ENCODE results near the gene GPC1.
A peak's percentile ranks its signal among the peaks of the same experiment; 100 is the strongest.
"Not testable (repeated sequence)": the region's sequence is repeated elsewhere in the genome, so short reads cannot be mapped to it uniquely, and the experiment has no call there.

GPC1 gene, protein sequence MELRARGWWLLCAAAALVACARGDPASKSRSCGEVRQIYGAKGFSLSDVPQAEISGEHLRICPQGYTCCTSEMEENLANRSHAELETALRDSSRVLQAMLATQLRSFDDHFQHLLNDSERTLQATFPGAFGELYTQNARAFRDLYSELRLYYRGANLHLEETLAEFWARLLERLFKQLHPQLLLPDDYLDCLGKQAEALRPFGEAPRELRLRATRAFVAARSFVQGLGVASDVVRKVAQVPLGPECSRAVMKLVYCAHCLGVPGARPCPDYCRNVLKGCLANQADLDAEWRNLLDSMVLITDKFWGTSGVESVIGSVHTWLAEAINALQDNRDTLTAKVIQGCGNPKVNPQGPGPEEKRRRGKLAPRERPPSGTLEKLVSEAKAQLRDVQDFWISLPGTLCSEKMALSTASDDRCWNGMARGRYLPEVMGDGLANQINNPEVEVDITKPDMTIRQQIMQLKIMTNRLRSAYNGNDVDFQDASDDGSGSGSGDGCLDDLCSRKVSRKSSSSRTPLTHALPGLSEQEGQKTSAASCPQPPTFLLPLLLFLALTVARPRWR

DNA sequence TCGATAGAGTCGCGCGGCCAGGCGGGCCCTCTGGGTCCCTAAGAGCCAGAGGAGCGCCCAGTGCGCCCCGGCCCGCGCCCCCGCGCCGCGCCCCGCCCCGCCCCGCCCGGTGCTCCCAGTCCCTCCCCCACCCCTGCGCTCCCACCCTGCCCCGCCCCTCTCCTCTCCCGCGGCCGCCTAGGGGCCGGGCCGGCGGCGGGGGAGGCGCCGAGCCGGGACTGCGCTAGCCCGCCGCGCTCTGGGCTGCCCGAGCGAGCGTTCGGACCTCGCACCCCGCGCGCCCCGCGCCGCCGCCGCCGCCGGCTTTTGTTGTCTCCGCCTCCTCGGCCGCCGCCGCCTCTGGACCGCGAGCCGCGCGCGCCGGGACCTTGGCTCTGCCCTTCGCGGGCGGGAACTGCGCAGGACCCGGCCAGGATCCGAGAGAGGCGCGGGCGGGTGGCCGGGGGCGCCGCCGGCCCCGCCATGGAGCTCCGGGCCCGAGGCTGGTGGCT, at the start of gene GPC1:
Gene GPC1 (plus strand): TSS at position 207 of the 491 bp plus-strand sequence. CDS start 256 bp downstream, at position 463.
- no peaks in the 10 kb centered on the region for H3K36me3 ChIP-seq (ENCODE audit: insufficient read depth, low read length)
- no peaks in the 10 kb centered on the region for H3K9me3 ChIP-seq (ENCODE audit: control insufficient read depth, insufficient read depth, low read length)
- H3K4me1 ChIP-seq (ENCODE audit: insufficient read depth, low read length), result no peaks in the 10 kb centered on the region; the same call in 1 of the 2 replicates
- H3K9ac ChIP-seq (ENCODE audit: low read depth, low read length), result peak within 1 kb of the TSS; percentile 73

DNA sequence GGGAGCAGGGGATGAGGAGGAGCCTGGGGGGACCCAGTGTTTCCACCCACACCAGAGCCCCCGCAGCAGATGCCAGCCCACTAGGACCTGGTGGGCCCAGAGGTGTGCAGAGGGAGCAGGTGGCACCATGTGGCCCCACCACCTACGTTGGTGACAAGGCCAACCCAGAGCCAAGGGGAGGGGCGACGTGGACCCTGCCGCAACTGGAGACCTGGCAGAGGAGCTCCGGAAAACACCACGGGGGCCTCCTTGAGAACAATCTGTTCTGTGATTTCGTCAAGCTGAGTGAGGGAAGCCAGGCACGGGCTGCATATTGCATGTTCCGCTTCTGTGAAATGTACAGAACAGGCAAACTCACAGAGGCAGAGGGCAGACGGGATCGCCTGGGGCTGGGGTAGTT, 49.1 kb upstream of the GPC1 start:
- no peaks in the 10 kb centered on the region for H3K36me3 ChIP-seq (ENCODE audit: insufficient read depth, low read length)
- no peak overlapping the region for H3K9ac ChIP-seq (ENCODE audit: low read depth, low read length)
- H3K4me1 ChIP-seq (ENCODE audit: insufficient read depth, low read length), result no peaks in the 10 kb centered on the region; the same call in 1 of the 2 replicates
- H3K9me3 ChIP-seq (ENCODE audit: control insufficient read depth, insufficient read depth, low read length), result no peaks in the 10 kb centered on the region

DNA sequence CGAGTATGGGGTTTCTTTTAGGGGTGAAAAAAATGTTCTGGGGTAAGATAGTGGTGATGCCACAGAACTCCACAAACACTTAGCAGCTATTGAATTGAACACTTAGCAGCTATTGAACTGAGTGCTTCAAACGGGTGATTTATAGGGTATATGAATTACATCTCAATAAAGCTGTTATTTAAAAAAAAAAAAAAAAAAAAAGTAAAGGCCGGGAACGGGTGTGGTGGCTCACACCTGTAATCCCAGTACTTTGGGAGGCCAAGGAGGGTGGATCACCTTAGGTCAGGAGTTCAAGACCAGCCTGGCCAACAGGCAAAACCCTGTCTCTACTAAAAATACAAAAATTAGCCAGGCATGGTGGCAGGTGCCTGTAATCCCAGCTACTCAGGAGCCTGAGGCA, 48.7 kb upstream of the GPC1 start:
- H3K9me3 ChIP-seq (ENCODE audit: control insufficient read depth, insufficient read depth, low read length); H3K9ac ChIP-seq (ENCODE audit: low read depth, low read length); H3K36me3 ChIP-seq (ENCODE audit: insufficient read depth, low read length); H3K4me1 ChIP-seq (ENCODE audit: insufficient read depth, low read length): not testable (repeated sequence)

DNA sequence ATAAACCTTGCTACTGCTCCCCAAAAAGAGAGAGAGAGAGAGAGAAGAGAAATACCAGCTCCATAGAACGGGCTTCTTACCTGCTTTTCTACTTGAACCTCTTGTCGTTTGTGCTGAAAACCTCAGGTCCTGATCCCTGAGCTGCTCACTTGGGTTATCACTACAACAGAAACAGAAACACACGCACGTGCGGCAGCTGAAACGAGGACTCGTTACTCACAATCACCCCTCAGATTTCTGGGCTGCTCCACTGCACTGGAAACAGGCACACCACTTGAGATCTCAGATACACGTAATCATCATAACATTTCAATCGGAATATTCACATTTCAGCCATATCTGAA, 48.2 kb upstream of the GPC1 start:
- Histone ChIP-seq H3K4me1 (ENCODE audit: insufficient read depth, low read length) (peaks cover 2% of the 10 kb centered on the region; the same call in 1 of the 2 replicates), H3K9ac (ENCODE audit: low read depth, low read length) (no peak overlapping the region), H3K9me3 (ENCODE audit: control insufficient read depth, insufficient read depth, low read length) (no peaks in the 10 kb centered on the region), H3K36me3 (ENCODE audit: insufficient read depth, low read length) (no peaks in the 10 kb centered on the region)

DNA sequence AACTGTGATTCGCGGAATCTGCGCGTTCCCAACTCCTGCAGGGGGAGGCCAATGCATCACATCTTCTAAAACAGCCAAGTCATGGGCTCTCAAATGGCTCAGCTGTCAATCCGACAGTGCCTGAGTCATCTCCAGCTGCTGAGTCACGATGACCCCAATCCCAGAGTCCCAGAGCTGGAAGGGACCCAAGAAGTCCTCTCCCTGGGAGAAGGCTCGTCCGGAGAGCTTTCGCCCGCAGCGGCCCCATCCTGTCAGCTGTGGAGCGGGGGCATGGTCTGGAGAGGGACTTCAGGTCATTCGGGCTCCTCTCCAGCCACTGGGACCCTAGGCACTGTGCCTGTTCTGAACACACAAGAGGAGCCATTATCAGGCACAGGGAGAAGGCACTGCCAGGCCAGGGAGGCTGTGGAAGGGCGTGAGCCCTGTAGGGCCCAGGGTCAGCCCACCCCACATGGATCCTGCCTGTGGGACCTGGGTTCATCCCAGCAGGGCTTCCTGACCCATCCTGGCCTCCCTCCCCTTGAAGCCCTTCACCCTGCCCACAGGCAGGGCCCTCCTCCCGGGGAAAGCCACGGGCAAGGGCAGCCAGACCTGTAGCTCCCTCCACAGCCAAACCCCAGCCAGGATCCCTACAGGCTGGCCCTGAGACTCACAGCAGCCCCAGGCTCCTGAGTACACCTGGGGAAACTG, 47.6 kb upstream of the GPC1 start:
- Histone ChIP-seq H3K9me3 (ENCODE audit: control insufficient read depth, insufficient read depth, low read length) (no peaks in the 10 kb centered on the region), H3K4me1 (ENCODE audit: insufficient read depth, low read length) (peaks cover 7% of the 10 kb centered on the region; the same call in 1 of the 2 replicates), H3K9ac (ENCODE audit: low read depth, low read length) (no peak overlapping the region), H3K36me3 (ENCODE audit: insufficient read depth, low read length) (no peaks in the 10 kb centered on the region)

DNA sequence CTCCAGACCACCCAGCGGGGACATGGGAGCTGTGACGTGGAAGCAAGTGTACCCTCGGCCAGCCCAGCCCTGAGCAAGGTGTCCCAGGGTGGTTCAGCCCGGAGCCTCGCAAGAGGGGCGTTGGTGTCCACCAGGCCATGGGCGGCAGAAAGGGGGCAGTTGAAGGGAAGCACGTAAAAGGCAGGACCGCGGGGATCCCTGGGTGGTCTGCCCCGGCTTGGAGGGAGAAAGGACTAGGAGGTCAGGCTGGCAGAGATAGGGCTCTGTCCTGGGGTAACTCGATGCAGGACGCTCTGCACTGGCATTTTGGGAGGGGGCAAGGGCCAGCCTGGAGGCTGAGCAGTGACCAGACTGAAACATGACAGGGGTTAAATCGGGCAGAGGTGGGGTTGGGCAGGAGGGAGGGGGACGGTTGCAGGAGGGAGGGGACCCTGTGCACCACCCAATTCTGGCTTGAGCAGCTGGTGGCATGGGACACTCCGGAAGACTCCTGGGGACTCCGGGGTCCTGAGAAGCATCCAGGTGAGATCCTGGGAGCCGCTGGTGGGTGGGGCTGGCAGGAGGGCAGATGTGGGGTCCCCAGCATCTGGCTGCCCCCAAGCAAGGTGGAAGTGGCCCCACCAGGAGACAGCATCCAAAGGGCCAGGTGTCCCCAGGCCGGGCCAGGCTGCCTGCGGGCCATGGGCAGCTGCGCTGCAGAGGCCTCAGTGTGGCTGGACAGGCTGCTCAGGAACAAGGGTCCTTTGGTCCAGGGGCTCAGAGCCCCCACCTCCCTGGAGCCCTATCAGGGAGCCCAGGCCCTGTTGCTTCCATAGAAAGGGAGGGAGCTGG, 46.8 kb upstream of the GPC1 start:
- Histone ChIP-seq H3K36me3 (ENCODE audit: insufficient read depth, low read length) (no peaks in the 10 kb centered on the region), H3K9me3 (ENCODE audit: control insufficient read depth, insufficient read depth, low read length) (no peaks in the 10 kb centered on the region), H3K4me1 (ENCODE audit: insufficient read depth, low read length) (peaks cover 10% of the 10 kb centered on the region; the same call in 1 of the 2 replicates), H3K9ac (ENCODE audit: low read depth, low read length) (no peak overlapping the region)

DNA sequence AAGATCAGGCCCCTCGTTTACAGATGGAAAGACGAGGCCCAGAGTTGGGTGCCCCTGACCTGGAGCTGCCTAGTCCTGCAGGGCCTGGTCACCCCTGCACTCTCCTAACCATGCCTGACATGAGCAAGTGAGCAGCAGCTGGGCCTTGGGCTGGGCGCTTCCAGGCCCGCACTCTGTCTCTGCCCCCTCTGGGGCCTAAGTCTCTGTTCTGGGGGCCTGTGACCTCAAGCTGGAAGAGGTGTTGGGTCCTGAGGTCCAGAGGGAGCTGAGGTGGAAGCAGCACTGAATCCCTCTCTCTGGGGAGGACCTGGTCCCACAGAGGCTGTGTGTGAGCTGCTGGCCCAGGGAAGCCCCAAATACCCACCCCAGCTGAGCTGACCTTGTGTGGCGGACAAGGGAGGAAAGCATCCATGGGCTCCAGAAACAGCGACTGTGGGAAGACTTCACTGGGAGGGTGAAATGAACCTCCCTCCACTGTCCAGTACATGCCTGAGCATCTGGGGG, 46.1 kb upstream of the GPC1 start:
- H3K9me3 ChIP-seq (ENCODE audit: control insufficient read depth, insufficient read depth, low read length), result no peaks in the 10 kb centered on the region
- no peak overlapping the region for H3K9ac ChIP-seq (ENCODE audit: low read depth, low read length)
- H3K36me3 ChIP-seq (ENCODE audit: insufficient read depth, low read length), result no peaks in the 10 kb centered on the region
- H3K4me1 ChIP-seq (ENCODE audit: insufficient read depth, low read length), result peaks cover 10% of the 10 kb centered on the region; the same call in 1 of the 2 replicates

DNA sequence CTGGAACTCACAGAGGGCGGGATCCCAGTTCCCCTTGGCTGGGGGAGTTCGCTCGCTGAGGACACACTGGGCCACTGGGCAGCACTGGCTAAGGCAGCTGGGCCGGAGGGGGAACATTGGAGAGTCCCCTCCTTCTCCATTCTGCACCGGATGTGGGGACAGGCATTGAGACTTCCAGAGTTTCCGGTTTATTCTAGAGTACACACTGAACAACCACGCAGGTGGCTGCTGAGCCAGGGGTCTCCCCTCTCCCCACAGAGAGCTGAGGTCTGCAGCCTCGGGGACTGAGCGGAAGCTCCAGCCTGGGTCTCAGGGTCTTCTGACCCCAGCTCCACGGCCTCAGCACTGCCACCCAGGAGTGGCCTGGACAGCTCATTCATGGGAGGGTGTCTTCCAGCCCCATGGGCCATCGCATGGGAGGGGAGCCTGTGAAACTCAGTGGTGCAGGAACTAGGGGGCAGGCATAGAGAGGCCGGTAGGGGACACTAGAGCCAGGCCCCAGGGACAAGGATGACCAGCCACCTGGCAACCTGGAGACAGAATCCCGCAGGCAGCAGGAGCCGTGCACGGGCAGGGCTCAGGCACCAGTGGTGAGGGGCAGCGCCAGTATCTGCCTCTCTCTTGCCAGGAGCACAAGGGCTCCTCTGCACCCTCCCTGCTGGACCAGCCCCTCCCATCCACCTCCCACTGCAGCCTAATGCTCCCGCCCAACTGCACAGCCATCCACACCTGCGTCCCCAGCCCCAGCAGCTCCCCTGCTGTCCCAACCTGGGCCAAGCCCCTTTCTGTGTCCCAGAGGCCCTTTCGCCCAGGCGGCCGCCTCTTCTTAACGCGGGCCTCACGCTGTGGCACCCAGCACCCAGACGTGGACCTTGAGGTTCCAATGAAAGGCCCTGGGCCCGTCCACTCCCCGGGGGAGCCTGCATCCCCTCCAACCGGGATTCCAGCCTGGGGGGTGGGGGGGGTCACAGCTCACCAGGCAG, 45.1 kb upstream of the GPC1 start:
- H3K9me3 ChIP-seq (ENCODE audit: control insufficient read depth, insufficient read depth, low read length), result no peaks in the 10 kb centered on the region
- H3K4me1 ChIP-seq (ENCODE audit: insufficient read depth, low read length), result peaks cover 10% of the 10 kb centered on the region; the same call in 1 of the 2 replicates
- H3K9ac ChIP-seq (ENCODE audit: low read depth, low read length), result no peak overlapping the region
- no peaks in the 10 kb centered on the region for H3K36me3 ChIP-seq (ENCODE audit: insufficient read depth, low read length)

DNA sequence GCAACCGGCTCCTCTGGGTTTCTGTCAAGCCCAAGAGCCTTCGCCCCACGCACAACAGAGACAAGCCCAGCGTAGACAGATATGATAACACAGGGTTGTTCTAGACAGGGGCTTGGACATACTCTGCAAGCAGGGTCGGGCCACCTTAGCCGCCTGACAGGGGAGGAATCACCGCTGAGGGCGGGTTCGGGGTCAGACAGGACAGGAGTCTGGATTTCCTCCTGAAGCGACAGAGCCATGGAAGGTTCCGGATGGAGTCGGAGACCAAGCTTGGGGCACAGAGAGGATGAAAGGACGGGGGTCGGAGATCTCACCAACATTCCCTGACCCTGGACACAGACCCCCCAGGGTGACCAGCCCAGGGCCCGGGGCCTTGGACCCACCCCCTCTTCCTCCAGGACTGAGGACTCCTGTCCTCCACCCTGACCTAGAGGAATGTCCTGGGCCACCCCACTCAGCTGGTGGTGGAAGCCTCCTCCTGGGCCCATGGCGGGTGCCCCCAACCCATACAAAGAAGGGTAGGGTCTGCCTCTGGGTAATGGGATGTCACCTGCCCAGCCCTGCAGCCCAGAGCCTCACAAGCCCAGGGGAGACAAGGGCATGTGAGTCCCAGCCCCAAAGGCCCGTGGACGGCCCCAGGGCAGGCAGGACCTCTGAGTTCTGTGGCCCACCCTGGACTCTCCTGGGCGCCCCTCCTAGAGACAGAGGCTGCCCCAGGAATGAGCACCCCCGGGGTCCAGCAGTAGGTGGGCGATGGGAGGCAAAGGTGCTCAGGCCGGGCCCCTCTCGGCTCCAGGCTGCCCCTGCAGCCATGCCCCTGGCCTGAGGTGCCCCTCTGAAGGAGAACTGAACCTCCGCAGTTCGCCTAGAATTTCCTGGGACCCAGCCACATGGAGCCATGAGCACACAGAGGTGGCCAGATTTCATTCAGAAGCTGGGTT, 44.1 kb upstream of the GPC1 start:
- no peaks in the 10 kb centered on the region for H3K36me3 ChIP-seq (ENCODE audit: insufficient read depth, low read length)
- H3K9me3 ChIP-seq (ENCODE audit: control insufficient read depth, insufficient read depth, low read length), result no peaks in the 10 kb centered on the region
- H3K9ac ChIP-seq (ENCODE audit: low read depth, low read length), result no peak overlapping the region
- peaks cover 10% of the 10 kb centered on the region; the same call in 1 of the 2 replicates for H3K4me1 ChIP-seq (ENCODE audit: insufficient read depth, low read length)

DNA sequence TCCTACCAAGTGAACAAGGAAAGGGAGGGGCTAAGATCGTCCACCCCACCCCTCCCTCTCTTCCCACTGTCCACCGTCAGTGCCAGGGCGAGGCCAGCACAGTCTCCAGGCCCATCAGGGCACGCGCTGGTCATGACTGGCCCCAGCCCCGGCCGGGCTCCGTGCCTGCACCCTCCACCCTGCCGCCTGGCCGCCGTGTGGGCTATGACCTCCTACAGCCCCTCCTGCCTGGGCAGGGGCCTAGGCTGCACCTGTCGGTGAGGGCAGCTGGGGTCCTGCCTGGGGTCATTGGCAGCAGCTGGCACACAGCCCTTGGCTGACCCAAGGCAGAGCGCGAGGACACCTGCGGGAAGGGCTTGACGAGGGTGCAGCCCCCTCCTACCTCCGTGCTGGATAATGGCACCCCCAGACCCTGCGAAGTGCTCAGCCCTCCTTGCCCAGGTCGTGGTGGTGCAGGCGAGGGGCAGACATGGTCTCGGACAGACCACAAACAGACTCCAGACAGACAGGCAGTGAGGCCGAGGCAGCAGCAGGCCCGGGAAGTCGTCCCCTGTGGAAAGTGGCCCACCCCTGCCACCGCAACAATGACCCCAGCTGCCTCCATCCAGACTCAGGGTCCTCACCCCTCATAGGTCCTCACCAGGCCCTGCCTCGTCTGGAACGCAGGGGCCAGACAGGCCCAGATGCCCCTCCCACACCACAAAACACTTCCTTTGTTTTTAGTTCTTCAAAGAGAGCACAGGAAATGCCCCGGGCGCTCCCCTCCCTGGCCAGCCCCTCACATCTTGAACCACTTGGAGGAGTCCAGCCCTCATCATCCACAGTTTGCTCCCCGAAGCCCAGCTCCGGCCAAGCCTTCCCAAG, 43.1 kb upstream of the GPC1 start:
- Histone ChIP-seq H3K36me3 (ENCODE audit: insufficient read depth, low read length) (no peaks in the 10 kb centered on the region), H3K9me3 (ENCODE audit: control insufficient read depth, insufficient read depth, low read length) (no peaks in the 10 kb centered on the region), H3K9ac (ENCODE audit: low read depth, low read length) (no peak overlapping the region), H3K4me1 (ENCODE audit: insufficient read depth, low read length) (peaks cover 10% of the 10 kb centered on the region; the same call in 1 of the 2 replicates)

DNA sequence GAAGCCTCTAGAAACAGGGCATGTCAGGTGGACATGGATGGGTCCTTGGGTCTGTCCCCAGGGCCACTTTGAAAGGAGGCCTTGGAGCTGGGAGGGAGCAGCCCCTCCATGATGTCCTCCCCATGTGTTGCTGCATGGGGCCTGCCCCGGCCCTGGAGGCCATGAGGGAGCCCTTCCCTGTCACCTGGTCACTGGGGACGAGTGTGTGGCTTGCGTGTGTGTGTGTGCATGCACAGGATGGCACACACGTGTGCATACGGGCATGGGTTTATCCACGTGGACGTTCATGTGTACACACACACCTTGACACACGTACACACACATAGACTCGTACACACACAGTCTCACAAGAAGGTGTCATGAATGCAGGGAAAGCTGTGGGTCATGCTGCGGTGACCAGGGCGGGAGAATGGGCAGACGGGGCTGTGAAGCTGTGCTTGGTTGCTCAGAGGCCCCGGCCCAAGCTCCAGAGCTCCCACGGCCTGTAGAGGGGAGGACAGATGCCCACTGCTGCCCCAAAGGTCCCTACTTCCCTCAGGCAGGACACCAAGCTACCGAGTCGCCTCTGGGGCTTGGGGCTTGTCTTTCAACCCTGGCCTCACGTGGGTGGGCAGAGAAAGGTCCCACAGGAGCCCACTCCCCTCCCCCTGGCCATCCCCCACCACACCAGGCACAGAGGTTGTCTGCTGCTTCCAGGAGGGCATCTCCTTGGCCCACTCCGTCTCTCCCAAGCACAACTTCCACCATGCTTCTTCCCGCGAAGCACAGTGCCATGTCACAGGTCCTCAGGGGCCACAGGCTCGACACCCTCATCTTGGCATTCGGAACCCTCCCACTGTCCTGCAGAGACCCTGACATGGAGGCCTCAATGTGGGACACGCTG, 42.3 kb upstream of the GPC1 start:
- no peaks in the 10 kb centered on the region for H3K9me3 ChIP-seq (ENCODE audit: control insufficient read depth, insufficient read depth, low read length)
- peaks cover 10% of the 10 kb centered on the region; the same call in 1 of the 2 replicates for H3K4me1 ChIP-seq (ENCODE audit: insufficient read depth, low read length)
- no peaks in the 10 kb centered on the region for H3K36me3 ChIP-seq (ENCODE audit: insufficient read depth, low read length)
- H3K9ac ChIP-seq (ENCODE audit: low read depth, low read length), result no peak overlapping the region

Data from ES-I3 (cell line).